VCaP (cell line): ENCODE measurements around the gene RFC1.
"Not testable (repeated sequence)": the region's sequence is repeated elsewhere in the genome, so short reads cannot be mapped to it uniquely, and the experiment has no call there.

Source experiments
- H3K27ac ChIP-seq: fragments of 450-650 bp; 2 replicates; pipeline ENCODE4 v1.5.1; 2017
- TF ChIP-seq, protein P1 (sequence below): fragments of 450-650 bp; conservative IDR thresholded peaks from 2 replicates; pipeline ENCODE4 v1.5.1; 2017; ENCODE audit warnings: mild to moderate bottlenecking, moderate library complexity

RFC1 gene

DNA sequence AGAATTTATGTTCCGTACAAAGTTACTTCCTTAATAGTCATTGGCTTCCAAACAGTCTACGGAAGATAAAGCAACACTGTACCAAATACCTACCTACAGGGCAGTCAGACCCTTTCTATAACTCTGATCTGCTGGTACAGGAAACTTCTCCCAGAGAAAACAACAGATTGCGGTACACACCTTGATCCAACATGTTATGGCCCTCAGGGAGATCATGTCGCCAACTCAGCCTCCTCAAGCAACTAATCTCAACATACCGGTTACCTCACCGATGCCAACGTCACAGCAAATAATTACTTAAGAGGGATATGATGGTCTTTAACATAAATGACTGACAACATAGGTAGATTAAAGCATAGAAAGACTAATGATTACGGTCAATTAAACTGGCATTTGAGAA, 70.4 kb downstream of the RFC1 start:
- H3K27ac ChIP-seq: no peak overlapping the region
- TF ChIP-seq, protein P1, sequence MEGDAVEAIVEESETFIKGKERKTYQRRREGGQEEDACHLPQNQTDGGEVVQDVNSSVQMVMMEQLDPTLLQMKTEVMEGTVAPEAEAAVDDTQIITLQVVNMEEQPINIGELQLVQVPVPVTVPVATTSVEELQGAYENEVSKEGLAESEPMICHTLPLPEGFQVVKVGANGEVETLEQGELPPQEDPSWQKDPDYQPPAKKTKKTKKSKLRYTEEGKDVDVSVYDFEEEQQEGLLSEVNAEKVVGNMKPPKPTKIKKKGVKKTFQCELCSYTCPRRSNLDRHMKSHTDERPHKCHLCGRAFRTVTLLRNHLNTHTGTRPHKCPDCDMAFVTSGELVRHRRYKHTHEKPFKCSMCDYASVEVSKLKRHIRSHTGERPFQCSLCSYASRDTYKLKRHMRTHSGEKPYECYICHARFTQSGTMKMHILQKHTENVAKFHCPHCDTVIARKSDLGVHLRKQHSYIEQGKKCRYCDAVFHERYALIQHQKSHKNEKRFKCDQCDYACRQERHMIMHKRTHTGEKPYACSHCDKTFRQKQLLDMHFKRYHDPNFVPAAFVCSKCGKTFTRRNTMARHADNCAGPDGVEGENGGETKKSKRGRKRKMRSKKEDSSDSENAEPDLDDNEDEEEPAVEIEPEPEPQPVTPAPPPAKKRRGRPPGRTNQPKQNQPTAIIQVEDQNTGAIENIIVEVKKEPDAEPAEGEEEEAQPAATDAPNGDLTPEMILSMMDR: no peak

DNA sequence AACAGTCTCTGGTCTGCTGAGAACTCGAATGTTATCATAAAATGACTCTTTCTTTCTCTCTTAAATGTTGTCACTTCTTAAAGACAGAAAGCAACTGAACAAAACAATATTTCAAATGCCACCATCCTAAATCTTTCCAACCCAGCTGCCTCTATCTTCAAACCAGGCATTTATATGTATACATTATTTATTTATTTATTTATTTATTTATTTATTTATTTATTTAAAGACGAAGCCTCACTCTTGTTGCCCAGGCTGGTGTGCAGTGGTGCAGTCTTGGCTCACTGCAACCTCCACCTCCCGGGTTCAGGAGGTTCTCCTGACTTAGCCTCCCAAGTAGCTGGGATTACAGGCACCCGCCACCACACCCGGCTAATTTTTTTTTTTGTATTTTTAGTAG, 73.7 kb downstream of the RFC1 start:
- not testable (repeated sequence) for H3K27ac ChIP-seq

DNA sequence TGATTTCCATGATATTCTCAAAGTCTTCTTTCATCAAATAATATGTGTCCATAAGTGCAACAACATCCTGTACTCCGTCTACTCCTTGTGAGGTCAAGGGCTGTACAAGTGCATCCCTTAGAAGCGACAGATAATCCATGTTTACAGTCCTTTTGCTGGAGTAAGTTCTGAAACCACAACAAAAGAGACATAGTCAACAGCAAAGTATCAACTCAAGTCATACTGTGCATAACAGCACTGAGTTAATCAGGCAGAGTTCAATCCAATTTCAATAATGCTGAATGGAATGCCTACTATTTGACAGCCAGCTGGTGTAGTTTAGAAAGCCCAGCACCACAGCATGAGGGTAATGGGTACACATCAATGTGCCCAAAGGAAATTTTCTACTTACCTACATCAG, 74.5 kb downstream of the RFC1 start:
- TF ChIP-seq, protein P1: no peak
- H3K27ac ChIP-seq: no peak overlapping the region

DNA sequence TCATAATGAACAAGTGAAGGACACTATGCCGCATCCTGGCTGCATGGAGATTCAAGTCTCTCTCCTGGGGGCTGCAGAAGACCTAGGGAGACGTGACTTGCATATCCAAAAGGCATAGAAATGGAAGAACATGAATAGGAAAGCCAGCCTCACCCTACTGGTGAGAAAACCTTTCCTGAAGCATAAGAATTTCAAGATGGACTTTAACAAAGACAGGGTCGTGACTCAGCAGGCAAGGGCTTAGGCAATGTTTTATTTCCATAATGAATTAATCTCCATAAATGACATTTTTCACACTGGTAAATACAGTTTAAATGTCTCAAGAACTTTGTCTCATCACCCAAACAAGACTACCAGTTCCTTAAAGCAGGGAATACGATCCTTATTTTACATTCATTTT, 78.9 kb downstream of the RFC1 start:
- no peak overlapping the region for H3K27ac ChIP-seq
- TF ChIP-seq, protein P1: no peak

DNA sequence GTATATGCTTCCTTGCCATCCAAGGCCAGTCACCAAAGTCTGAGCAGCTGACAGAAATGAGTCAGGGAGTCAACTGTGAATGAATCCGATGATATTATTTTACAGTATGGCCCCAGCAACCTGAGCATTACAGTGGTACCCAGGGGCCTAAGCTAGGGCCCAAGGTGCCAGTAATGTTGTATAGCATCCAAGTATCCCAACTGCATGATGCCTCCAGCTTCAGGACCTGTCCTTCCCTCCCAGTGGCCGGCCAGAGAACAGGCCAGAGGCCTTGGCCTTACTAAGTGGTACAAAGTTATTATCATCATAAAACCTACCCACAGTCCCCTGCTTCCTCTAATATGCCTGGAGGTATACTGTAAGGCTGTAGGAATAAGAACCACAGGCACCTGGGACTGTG, 79.9 kb downstream of the RFC1 start:
- H3K27ac ChIP-seq: no peak overlapping the region
- TF ChIP-seq, protein P1: no peak

DNA sequence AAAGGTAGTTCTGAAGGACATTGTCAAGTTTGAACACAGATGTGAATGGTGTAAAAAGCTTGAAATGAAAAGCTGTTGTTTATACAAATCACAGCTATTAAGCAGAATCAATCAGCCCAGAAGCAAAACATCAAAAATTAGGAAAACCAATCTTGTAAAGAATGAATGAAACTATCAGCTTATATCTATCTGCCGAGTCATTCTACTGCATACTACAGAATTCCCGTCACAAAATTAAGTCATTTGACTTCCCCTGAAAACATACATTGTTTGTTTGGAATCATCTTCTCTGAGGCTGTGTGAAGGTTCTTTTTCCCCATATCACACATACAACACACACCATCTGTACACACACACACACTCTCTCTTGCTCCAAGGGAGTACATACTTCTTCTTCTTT, 80.3 kb downstream of the RFC1 start:
- TF ChIP-seq, protein P1: no peak
- no peak overlapping the region for H3K27ac ChIP-seq

DNA sequence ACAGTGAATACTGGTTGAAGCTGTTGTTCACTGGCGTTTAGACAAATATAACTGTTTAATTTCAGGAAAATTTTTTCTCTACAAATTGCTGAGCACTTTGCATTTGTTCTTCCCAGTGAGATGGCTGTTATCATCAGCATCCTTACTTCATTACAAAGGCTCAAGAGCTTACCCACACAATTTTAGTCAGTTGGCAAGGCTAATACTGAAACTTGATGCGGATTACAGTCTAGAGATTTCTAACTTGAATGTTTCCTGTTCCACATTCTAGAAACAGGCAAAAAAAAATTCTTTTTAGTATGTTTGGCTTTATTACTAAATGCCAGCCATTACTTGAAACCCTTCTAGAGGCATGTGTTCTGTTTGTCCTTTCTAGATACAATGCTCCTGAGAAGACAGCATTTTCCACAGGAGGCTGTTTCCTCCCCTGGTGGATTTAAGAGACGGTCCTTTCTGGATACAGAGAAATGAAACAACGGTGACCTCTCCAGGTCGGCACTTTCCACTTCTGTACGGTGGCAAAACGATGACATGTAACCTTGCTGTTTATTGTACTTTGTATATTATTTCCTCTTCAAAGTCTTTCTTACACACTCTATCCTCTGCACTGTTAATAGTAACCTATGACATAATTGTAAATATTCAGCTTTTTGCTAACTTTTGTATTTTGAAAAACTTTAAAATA, 80.9 kb downstream of the RFC1 start:
- TF ChIP-seq, protein P1: no peak; the same call in 1 of the 2 replicates
- no peak overlapping the region for H3K27ac ChIP-seq

DNA sequence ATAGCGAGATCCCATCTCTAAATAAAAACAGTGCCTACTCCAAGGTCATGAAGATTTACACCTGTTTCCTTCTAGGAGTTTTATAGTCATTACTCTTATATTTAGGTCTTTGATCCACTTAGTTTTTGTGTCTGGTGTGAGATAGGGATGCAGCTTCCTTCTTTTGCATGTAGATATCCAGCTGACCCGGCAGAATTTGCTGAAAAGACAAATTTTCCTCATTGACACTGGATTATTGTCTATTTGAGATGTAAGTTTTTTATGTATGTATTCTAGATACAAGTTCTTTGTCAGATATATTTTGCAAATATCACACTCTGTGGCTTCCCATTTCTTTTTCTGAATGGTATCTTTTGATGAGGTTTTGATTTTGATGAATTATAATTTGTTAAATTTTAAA, 85.4 kb downstream of the RFC1 start:
- TF ChIP-seq, protein P1: no peak
- H3K27ac ChIP-seq: no peak overlapping the region
